Measurements from ENCODE around the gene XXYLT1.

XXYLT1 gene

GRCh38 chr3:195151402-195151801 lies 119.6 kb downstream of the XXYLT1 start:
- DNase-seq (ENCODE audit: low spot score) = no peak

GRCh38 chr3:195150181-195151118 lies 120.5 kb downstream of the XXYLT1 start:
- DNase-seq (ENCODE audit: low spot score) = peak; percentile 36

- no peak for DNase-seq (ENCODE audit: low spot score)
Observed at GRCh38 chr3:195149292-195150030, 121.5 kb downstream of the XXYLT1 start.

GRCh38 chr3:195148549-195148948 lies 122.4 kb downstream of the XXYLT1 start:
- DNase-seq (ENCODE audit: low spot score) = no peak

DNA sequence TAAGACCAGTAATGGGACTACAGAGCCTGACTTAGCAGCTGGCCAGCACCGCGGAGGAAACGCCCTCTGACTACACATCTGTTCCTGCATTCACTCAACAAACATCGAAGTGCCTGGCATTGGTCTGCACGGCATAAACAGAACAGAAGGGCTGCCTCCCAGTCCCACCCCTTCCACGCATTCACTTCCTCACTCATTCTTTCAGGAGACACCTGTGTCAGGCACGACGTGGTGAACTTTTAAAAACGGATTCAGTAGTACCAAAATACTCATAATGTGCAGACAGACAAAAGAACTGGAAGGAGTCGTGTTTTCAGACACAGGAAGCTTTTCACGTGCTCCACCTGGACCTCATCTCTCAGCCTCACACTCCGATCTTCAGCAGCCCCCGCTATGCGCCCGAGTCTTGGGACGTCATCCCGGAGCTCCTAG lies 123.3 kb downstream of the XXYLT1 start:
- peak; percentile 27 for DNase-seq (ENCODE audit: low spot score)

DNA sequence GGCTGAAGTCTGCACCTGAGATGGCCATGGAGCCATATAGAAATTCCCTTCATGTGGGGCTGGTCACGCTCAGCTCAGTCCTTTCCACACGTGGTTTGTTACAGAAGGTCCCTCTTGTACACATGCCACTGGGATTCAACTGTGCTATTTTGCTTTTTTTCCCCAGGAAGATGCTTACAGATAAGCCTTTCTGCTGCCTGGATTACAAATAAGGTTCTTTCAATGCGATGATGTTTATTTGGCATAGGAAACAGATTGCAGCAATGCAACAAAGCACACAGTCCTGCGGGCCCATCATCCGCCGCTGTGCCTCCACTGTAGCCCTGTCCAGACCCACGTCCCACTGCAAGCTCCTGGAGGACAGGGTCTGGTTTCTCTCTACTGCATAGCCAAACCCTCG lies 124.8 kb downstream of the XXYLT1 start:
- no peak for DNase-seq (ENCODE audit: low spot score)

- DNase-seq (ENCODE audit: low spot score) = no peak
Observed at GRCh38 chr3:195145579-195145978, 125.4 kb downstream of the XXYLT1 start.

DNA sequence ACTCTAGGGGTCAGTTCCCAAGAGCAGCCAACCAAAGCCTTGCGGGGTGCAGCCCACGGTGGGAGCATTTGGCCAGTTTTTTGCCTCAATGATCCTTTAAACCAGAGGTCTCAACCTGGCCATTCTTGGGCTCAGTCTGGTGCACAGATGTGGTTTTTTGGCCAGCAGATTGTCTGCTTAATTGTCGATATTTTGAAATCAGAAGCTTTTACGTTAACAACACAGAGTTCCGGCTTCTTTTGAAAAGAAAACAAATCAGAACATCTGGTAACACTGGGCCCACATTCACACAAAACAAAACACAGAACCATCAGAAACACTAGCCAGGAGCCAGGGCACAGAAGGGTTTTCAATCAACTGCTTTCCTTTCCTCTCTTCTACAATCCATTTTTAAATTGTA lies 127.7 kb downstream of the XXYLT1 start:
- no peak for DNase-seq (ENCODE audit: low spot score)

- no peak for DNase-seq (ENCODE audit: low spot score)
Observed at GRCh38 chr3:195142519-195142918, 128.4 kb downstream of the XXYLT1 start.

DNA sequence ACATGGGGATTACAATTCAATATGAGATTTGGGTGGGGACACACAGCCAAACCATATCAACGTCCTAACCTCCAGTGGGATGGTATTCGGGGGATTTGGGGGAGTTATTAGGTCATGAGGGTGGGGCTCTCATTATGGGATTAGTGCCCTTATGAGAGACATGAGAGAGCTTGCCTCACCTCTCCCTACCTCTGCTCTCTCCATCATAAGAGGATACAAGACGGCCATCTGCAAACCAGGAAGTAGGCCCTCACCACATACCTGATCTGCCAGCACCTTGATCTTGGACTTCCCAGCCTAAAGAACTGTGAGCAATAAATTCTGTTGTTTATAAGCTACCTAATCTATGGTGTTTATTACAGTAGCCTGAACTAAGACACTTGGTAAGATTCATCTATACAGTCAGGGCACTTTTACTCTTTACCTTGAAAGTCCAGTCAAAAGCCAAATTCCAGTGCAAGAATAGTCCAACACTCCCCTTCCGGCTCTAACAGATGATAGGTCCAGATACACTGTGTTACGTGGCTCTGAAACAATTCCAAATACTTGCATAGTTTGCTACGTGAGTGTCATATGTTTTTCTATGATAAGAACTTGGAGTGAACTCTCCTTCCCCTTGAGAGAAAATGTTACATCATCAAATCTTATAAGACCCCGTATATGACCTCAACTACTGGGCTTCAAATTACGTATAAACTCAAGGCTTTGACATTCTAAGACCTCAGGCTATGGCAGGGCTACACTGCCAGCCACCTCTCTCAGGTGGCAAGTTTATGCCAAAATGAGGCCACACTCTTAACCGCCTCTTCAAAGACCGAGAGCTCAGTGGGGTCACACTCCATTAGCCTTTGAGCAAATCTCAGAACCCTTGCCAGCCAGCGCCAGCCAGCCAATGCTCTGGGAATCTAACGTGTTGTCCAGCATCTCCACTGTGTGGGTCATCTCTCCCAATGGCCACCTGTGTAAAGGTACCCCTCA lies 129.9 kb downstream of the XXYLT1 start:
- no peak for DNase-seq (ENCODE audit: low spot score)

DNA sequence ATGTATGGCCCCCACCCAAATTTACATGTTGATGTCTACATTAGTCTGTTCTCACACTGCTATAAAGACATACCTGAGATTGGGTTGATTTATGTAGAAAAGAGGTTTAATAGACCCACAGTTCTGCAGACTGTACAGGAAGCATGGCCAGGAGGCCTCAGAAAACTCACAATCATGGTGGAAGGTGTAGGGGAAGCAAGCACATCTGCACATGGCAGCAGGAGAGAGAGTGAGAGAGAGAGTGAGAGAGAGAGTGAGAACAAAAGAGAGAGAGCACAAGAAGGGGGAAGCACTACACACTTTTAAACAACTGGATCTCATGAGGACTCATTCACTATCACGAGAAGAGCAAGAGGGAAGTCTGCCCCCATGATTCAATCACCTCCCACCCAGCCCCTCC lies 130.5 kb downstream of the XXYLT1 start:
- DNase-seq (ENCODE audit: low spot score) = no peak

DNA sequence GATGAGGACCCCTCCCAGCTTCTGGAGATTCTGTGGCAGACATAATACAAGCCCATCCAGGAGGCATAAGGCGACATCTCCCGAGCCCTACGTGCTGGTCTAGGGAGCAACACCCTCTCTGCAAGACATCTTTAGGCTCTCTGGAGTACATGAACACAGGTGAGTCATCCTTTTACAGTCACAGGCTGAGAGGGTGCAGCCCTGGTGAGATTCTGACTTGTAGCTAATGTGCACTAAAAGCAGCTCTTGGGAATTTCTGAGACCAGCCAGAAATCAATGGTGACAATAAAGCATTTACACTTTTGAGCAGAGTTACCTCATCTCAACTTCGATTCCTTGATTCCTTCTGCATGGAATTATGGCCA lies 131.1 kb downstream of the XXYLT1 start:
- DNase-seq (ENCODE audit: low spot score) = no peak

GRCh38 chr3:195139091-195139875 lies 131.7 kb downstream of the XXYLT1 start:
- no peak for DNase-seq (ENCODE audit: low spot score)

DNA sequence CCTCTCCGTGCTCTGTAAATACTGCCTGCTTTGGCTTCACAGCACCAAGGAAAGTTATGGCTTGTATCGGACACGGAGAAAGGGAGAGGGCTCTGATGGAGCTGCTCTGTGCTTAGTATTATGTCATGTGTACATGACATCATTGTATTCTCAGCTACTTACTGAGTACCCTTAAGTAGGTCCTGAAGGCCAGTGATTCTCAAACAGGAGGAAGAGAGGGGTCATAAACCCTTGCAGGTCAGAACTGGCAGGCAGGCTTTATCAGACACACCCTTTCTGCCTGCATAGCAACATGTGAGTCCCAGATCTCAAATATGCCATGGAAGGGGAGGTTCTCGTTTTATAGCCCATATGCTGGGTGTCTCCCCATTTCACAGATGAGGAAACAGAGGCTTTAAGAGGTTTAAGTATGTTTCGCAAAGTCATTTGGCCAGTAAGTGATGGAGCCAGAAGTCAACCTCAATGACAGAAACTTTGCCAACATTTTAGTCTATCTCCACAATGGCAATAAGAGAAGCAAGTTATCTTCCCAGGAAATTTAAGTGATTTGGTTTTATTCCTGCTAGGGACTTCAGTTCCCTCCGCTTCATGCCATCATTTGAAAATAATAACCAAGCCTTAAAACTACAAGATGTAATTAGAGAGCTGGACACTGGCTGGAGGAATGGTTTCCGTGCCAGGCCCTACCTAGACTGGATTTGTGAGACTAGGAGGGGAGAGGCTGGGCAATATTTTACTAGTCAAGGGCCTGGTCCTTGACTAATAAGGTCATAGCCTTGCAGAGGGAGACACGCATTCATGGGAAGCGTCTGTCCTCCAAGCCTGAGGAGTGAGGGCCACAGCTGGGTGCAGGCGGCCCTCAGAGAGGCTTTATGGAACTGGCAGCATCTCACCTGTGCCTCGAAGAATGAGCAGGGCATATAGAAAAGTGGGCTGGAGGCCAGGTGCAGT lies 133.0 kb downstream of the XXYLT1 start:
- DNase-seq (ENCODE audit: low spot score) = no peak

DNA sequence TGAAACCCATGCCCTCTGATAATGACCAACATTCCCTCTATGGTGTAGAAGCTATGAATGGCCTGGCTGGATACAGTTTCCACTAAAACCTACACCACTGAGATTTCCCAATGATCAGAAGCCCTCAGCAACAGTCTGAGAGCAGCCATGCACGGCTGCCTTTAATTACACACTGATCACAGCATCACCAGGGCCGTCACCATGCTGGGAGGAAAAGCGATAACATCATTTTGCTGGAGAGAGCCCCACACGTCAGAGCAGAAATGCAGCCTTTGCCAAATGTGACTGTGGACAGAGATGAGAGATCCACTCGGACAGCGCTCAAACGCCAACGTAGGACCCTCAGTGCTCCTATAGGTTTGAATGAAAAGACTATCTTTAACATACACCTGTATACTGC lies 135.0 kb downstream of the XXYLT1 start:
- no peak for DNase-seq (ENCODE audit: low spot score)

DNA sequence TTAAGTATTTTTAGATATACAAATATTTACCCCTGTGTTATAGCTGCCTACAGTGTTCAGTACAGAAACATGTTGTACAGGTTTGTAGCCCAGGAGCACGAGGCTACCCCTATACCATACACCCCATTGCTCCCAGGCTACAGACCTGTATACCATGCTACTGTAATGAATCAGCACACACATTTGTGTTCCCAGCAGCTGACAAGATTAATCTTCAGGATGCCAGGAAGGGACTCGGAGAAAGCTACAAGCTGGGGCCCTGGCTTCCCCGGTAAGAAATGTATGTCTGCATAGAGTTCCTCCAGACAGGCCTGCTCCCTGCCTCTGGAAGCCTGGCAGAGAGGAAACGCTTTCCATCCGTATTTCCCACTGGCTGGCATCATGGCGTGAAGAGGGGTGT lies 136.5 kb downstream of the XXYLT1 start:
- no peak for DNase-seq (ENCODE audit: low spot score)

- DNase-seq (ENCODE audit: low spot score) = peak; percentile 15
Observed at GRCh38 chr3:195133462-195133861, 137.5 kb downstream of the XXYLT1 start.

GRCh38 chr3:195133013-195133412 lies 137.9 kb downstream of the XXYLT1 start:
- DNase-seq (ENCODE audit: low spot score) = no peak

GRCh38 chr3:195131176-195131575 lies 139.8 kb downstream of the XXYLT1 start:
- DNase-seq (ENCODE audit: low spot score) = no peak
